HG02588 (cell line): Measurements from ENCODE around the gene PPP1R13B.

Source experiments
- ATAC-seq: cut with Tn5 transposase; IDR thresholded peaks from one replicate; pipeline ENCODE4 v1.9.1; 2021; ENCODE audit warnings: mild to moderate bottlenecking, moderate library complexity; ENCODE audit not compliant: unreplicated experiment

PPP1R13B gene

DNA sequence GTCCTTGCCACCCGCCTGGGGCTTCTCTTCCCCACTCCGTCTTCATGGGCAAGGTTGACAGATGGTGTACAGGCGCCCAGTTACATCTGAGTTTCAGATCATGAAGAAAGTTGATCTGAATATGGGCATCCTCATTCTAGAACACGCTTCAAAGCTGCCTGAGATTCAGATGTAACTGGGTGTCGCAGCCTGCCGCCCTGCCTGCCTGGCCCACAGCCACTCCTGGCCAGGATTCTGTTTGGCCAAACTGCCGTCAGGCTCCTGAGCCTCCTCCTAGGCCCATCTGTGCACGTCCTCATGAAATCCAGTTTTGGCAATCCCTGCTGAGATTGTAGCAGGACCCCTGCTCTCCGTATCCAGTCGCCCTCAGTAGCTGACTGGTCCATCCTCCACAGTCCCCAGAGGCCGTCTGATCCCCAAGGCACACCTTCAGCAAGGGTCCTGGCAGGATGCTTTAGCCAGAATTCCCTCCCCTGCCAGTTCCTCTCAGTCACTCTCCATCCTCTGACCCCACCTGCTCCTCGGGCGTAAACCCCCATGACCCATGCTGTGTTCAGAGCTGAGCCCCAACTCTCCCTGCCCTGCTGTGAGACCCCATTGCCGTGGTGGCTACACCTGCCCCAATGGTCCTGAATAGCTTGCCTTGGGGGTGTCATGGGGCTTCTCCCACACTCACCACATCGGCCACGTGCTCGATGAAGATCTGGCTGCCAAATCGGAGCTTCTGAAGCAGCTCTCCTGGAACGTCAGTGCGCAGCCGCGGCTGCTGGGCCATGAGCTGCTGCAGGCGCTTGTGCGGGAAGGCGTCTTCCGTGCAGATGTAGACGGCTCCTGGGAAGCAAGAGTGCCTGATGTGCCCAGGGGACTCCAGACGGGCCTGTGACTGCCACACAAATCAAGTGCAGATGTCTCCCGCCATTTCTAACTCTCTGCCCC, 144.6 kb downstream of the PPP1R13B start:
- ATAC-seq: no peak

DNA sequence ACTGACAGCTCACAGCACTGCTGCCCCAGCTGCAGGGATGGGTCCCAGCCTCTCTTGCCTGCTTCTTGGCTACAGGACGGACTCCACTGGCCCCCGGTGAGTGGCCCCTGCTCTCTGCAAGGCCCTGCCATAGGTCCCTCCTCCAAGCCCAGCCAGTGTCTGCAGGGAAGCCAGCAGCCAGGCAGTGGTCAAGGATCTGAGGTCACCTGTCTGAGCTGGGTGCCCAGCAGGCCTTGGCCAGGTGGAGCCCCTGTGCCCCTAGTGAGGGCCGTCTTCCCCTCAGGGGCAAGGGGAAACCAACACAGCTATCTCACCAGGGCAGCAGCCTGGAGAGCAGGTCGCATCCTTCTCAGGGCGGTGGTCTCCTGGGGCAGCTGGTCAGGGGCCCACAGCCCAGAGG, 145.3 kb downstream of the PPP1R13B start:
- ATAC-seq: no peak

GRCh38 chr14:103700753-103701490, 146.5 kb downstream of the PPP1R13B start:
- ATAC-seq: no peak

GRCh38 chr14:103699901-103700752, 147.2 kb downstream of the PPP1R13B start:
- no peak for ATAC-seq

- no peak for ATAC-seq
These were observed 148.1 kb downstream of the PPP1R13B start for GRCh38 chr14:103699261-103699661.

DNA sequence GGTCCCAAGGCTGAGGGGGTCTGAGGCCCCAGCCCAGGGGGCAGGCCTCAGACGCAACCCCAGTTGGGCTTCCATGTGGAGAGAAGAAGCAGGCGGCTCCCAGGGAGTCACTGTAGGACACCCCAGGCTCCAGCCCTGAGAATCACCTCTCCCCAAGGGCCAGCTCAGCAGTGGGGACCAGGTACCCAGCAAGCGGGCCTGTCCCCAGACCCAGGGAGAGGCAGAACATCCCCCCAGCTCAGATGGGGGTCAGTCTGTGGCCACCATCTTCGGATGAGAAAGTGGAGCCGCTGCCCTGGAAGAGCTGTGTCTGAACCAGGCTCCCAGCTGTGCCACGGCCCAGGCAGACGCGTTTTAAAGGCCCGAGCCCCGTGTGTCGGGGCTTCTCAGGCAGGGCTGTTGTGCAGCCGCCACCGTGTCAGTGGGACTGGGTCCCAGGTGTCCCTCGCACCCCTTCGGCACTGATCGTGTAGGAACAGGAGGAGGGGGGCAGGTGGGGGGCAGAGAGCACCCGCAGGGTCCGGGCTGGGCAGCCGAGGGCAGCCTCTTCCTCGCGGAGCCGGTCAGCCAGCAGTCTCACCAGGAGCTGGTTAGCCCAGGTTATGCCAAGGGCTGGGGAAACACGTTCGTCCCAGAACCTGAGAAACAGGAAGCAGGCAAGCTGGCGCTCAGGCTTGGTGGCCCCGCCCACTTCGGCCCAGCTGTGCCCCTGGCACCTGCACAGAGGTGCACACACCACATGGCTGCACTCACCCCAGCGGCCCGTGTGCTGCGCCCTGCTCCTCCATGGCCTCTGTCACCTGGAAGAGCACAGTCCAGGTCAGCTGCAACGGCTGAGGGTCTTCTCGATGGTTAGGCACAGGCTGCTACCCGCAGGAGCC, 148.8 kb downstream of the PPP1R13B start:
- no peak for ATAC-seq

GRCh38 chr14:103697603-103698379, 149.6 kb downstream of the PPP1R13B start:
- no peak for ATAC-seq

- ATAC-seq: no peak
These were observed 150.2 kb downstream of the PPP1R13B start for GRCh38 chr14:103697206-103697602.

GRCh38 chr14:103696466-103697071, 150.8 kb downstream of the PPP1R13B start:
- ATAC-seq: no peak

GRCh38 chr14:103696070-103696402, 151.3 kb downstream of the PPP1R13B start:
- no peak for ATAC-seq

- no peak for ATAC-seq
These were observed 151.9 kb downstream of the PPP1R13B start for GRCh38 chr14:103695296-103696069.

GRCh38 chr14:103694572-103695026, 152.8 kb downstream of the PPP1R13B start:
- no peak for ATAC-seq

GRCh38 chr14:103693515-103693914, 153.9 kb downstream of the PPP1R13B start:
- no peak for ATAC-seq

- ATAC-seq: no peak
These were observed 154.5 kb downstream of the PPP1R13B start for GRCh38 chr14:103692871-103693270.

GRCh38 chr14:103692159-103692558, 155.2 kb downstream of the PPP1R13B start:
- peak; percentile 13 for ATAC-seq

DNA sequence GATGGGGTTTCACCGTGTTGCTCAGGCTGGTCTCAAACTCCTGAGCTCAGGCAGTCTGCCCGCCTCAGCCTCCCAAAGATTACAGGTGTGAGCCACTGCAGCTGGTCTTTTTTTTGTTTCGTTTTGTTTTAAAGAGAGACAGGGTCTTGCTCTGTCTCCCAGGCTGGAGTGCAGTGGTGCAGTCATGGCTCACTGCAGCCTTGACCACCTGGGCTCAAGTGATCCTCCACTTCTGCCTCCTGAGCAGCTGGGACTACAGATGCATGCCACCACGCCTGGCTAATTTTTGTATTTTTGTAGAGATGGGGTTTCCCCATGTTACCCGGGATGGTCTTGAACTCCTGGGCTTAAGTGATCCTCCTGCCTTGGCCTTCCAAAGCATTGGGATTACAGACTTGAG, 155.7 kb downstream of the PPP1R13B start:
- ATAC-seq: peak; percentile 66

GRCh38 chr14:103690332-103690731, 157.0 kb downstream of the PPP1R13B start:
- no peak for ATAC-seq
